ENCODE results near the gene SMURF1. TPM values are rescaled to one million over a fixed set of nuclear protein-coding genes. Genes with fewer than 3 reads are reported as not detected.

The SMURF1 gene
- total RNA-seq, 1 donor from 2014 or later: 30.2 TPM

DNA sequence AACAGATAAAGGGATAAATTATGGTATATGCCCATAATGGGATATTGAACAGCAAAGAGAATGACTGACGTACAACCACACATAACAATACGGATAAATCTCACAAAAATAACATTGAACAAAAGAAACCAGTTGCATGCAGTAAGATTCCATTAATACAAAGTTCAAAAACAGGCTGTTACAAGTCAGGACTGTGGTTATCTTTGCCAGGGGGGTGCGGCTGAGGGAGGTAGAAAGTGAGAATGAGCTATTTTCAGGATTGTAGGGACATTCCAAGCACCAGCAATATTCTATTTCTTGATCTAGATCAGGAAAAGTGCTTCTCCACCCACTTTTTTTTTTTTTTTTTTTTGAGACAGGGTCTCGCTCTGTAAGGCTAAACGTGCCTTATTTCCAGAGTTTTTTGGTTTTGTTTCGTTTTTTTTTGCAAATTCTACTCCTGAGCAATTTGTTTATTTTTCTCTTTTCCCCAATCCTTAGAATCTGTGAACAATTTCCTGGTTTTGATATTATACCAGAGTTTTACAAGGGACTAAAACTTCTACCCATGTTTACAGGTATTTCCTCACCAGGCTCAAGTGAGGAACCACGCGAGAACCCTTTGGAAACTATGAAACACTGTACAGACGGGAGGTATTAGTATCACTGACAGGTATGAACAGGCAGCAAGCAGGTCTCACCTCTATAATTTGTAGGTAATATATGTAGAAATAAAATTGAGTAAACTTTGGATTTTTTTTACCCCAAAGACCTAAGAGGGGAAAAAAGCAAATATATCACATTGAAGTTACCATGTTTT is 9.9 kb downstream of the SMURF1 start:
- Mint-ChIP-seq H3K27ac (ENCODE audit: unreplicated experiment) (peak overlapping the region; percentile 45), H3K27me3 (ENCODE audit: low read depth) (no peaks in the 10 kb centered on the region), H3K4me1 (ENCODE audit: low read depth) (peaks cover 60% of the 10 kb centered on the region), H3K36me3 (ENCODE audit: low read depth) (no peaks in the 10 kb centered on the region), H3K4me3 (ENCODE audit: unreplicated experiment) (no peak overlapping the region), H3K9me3 (ENCODE audit: low read depth) (no peaks in the 10 kb centered on the region)
- TF ChIP-seq, protein P1, sequence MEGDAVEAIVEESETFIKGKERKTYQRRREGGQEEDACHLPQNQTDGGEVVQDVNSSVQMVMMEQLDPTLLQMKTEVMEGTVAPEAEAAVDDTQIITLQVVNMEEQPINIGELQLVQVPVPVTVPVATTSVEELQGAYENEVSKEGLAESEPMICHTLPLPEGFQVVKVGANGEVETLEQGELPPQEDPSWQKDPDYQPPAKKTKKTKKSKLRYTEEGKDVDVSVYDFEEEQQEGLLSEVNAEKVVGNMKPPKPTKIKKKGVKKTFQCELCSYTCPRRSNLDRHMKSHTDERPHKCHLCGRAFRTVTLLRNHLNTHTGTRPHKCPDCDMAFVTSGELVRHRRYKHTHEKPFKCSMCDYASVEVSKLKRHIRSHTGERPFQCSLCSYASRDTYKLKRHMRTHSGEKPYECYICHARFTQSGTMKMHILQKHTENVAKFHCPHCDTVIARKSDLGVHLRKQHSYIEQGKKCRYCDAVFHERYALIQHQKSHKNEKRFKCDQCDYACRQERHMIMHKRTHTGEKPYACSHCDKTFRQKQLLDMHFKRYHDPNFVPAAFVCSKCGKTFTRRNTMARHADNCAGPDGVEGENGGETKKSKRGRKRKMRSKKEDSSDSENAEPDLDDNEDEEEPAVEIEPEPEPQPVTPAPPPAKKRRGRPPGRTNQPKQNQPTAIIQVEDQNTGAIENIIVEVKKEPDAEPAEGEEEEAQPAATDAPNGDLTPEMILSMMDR (IDR thresholded peaks at IDR 0.05): no peak
- no peak for DNase-seq (ENCODE audit: low spot score)

DNA sequence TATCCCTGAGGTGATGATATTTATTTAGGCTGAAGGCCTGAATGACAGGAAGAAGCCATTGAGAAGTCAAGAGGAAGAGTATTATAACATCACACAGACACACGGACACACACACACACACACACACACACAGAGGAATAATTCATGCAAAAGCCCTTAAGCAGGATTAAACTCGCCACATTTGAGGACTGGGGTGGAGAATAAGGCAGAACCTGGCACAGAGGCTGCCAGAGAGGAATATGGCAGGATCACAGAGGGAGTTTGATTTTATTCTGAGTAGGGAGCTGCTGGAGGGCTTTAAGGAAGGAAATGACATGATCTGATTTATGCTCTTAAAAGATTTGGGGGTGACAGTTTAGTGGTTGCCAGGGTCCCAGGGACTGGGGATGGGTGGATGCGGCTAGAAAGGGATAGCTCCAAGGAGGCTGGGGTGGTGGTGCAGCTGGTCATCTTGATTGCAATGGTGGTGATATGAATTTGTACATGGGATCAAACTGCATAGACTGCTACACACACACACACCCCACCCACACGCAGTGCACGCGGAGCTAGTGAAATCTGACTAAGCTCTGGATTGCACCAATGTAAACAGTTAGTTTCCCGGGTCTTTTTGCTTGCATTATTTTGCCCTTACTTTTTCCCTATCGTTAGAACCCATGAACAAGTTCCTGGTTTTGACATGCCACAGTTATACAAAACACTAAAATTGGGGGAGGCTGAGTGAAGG is 11.2 kb downstream of the SMURF1 start:
- DNase-seq (ENCODE audit: low spot score): no peak
- H3K9me3 Mint-ChIP-seq (ENCODE audit: low read depth): no peaks in the 10 kb centered on the region
- no peak overlapping the region for H3K4me3 Mint-ChIP-seq (ENCODE audit: unreplicated experiment)
- H3K27me3 Mint-ChIP-seq (ENCODE audit: low read depth): no peaks in the 10 kb centered on the region
- no peaks in the 10 kb centered on the region for H3K36me3 Mint-ChIP-seq (ENCODE audit: low read depth)
- H3K27ac Mint-ChIP-seq (ENCODE audit: unreplicated experiment): peak overlapping the region; percentile 76
- H3K4me1 Mint-ChIP-seq (ENCODE audit: low read depth): peaks cover 59% of the 10 kb centered on the region
- TF ChIP-seq, protein P1 (IDR thresholded peaks at IDR 0.05): no peak

DNA sequence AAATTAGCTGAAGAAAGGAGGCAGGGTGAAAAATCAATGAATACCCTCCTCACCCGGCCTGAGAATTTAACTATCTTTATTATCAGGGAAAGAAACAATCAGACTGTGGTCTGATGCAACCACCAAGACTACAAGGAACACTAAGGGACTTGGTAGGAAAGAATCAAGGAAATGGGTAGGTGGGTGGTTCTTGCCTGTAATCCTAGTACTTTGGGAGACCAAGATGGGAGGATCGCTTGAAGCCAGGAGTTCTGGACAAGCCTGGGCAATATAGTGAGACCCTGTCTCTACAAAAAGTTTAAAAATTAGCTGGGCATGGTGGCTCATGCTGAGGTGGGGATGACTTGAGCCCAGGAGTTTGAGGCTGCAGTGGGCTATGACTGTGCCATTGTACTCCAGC is 12.6 kb downstream of the SMURF1 start:
- Mint-ChIP-seq H3K27ac (ENCODE audit: unreplicated experiment) (no peak overlapping the region), H3K4me1 (ENCODE audit: low read depth) (peaks cover 59% of the 10 kb centered on the region)

GRCh38 chr7:99129536-99129935 is 14.4 kb downstream of the SMURF1 start:
- no peaks in the 10 kb centered on the region for H3K36me3 Mint-ChIP-seq (ENCODE audit: low read depth)
- no peak overlapping the region for H3K27ac Mint-ChIP-seq (ENCODE audit: unreplicated experiment)
- no peak for DNase-seq (ENCODE audit: low spot score)
- H3K9me3 Mint-ChIP-seq (ENCODE audit: low read depth): no peaks in the 10 kb centered on the region
- no peak overlapping the region for H3K4me3 Mint-ChIP-seq (ENCODE audit: unreplicated experiment)
- peaks cover 58% of the 10 kb centered on the region for H3K4me1 Mint-ChIP-seq (ENCODE audit: low read depth)
- TF ChIP-seq, protein P1 (IDR thresholded peaks at IDR 0.05): no peak
- H3K27me3 Mint-ChIP-seq (ENCODE audit: low read depth): no peaks in the 10 kb centered on the region

More for the DNA sequence above, 12.6 kb downstream of the SMURF1 start:
- Mint-ChIP-seq H3K36me3 (ENCODE audit: low read depth) (no peaks in the 10 kb centered on the region), H3K4me3 (ENCODE audit: unreplicated experiment) (no peak overlapping the region), H3K27me3 (ENCODE audit: low read depth) (no peaks in the 10 kb centered on the region), H3K9me3 (ENCODE audit: low read depth) (no peaks in the 10 kb centered on the region)
- TF ChIP-seq, protein P1 (IDR thresholded peaks at IDR 0.05): no peak
- no peak for DNase-seq (ENCODE audit: low spot score)

- Mint-ChIP-seq H3K9me3 (ENCODE audit: low read depth) (no peaks in the 10 kb centered on the region), H3K4me1 (ENCODE audit: low read depth) (peaks cover 60% of the 10 kb centered on the region), H3K27ac (ENCODE audit: unreplicated experiment) (no peak overlapping the region), H3K36me3 (ENCODE audit: low read depth) (no peaks in the 10 kb centered on the region), H3K4me3 (ENCODE audit: unreplicated experiment) (no peak overlapping the region), H3K27me3 (ENCODE audit: low read depth) (no peaks in the 10 kb centered on the region)
- no peak for DNase-seq (ENCODE audit: low spot score)
- TF ChIP-seq, protein P1 (IDR thresholded peaks at IDR 0.05): no peak
Measured at GRCh38 chr7:99129001-99129400, 14.9 kb downstream of the SMURF1 start.

Measured in chondrocyte (in vitro differentiated cells).